ENCODE measurements around the gene SCYL1.
A peak's percentile ranks its signal among the peaks of the same experiment; 100 is the strongest.
"Not testable (repeated sequence)": the region's sequence is repeated elsewhere in the genome, so short reads cannot be mapped to it uniquely, and the experiment has no call there.

SCYL1 gene

GRCh38 chr11:65506772-65507505 lies 17.9 kb upstream of the SCYL1 start:
- Histone ChIP-seq H3K4me2 (ENCODE audit: low read length) (peak overlapping the region; percentile 95), H3K9ac (ENCODE audit: low read length) (no peak overlapping the region; the same call in 1 of the 2 replicates), H3K9me3 (ENCODE audit: insufficient read depth, low read length) (no peaks in the 10 kb centered on the region), H3K79me2 (ENCODE audit: low read length) (peaks cover 49% of the 10 kb centered on the region), H3K4me3 (ENCODE audit: low read length) (peak overlapping the region; percentile 83), H3K4me1 (ENCODE audit: low read length) (peaks cover 70% of the 10 kb centered on the region), H4K20me1 (ENCODE audit: insufficient read depth, low read length) (peaks cover 52% of the 10 kb centered on the region), H3K27ac (ENCODE audit: low read length) (peak overlapping the region; percentile 78), H2AFZ (ENCODE audit: low read depth, low read length) (no peak overlapping the region), H3K36me3 (replicated peaks; ENCODE audit: low read depth, low read length) (peaks cover 48% of the 10 kb centered on the region), H3K27me3 (ENCODE audit: low read depth, low read length) (no peaks in the 10 kb centered on the region)
- TF ChIP-seq CTCF (IDR thresholded peaks at IDR 0.05; ENCODE audit: low read depth, low read length) (no peak), EZH2phosphoT487 (IDR thresholded peaks at IDR 0.05; ENCODE audit: low read depth) (no peak)

- H3K36me3 ChIP-seq (replicated peaks; ENCODE audit: low read depth, low read length); H3K79me2 ChIP-seq (ENCODE audit: low read length); H3K27ac ChIP-seq (ENCODE audit: low read length); H3K9ac ChIP-seq (ENCODE audit: low read length); H3K9me3 ChIP-seq (ENCODE audit: insufficient read depth, low read length); H3K4me3 ChIP-seq (ENCODE audit: low read length); H3K4me2 ChIP-seq (ENCODE audit: low read length); H4K20me1 ChIP-seq (ENCODE audit: insufficient read depth, low read length); H3K27me3 ChIP-seq (ENCODE audit: low read depth, low read length); H2AFZ ChIP-seq (ENCODE audit: low read depth, low read length): not testable (repeated sequence)
- H3K4me1 ChIP-seq (ENCODE audit: low read length), result peaks cover 21% of the 10 kb centered on the region
Observed at GRCh38 chr11:65512311-65512710, 12.6 kb upstream of the SCYL1 start.

- Histone ChIP-seq H3K9ac (ENCODE audit: low read length) (no peak overlapping the region), H3K4me3 (ENCODE audit: low read length) (no peak overlapping the region), H3K27ac (ENCODE audit: low read length) (no peak overlapping the region), H3K4me1 (ENCODE audit: low read length) (no peaks in the 10 kb centered on the region), H3K9me3 (ENCODE audit: insufficient read depth, low read length) (no peaks in the 10 kb centered on the region), H2AFZ (ENCODE audit: low read depth, low read length) (no peak overlapping the region), H3K4me2 (ENCODE audit: low read length) (no peak overlapping the region), H3K79me2 (ENCODE audit: low read length) (no peaks in the 10 kb centered on the region), H3K27me3 (ENCODE audit: low read depth, low read length) (peaks cover 4% of the 10 kb centered on the region; the same call in 1 of the 2 replicates), H4K20me1 (ENCODE audit: insufficient read depth, low read length) (no peaks in the 10 kb centered on the region), H3K36me3 (replicated peaks; ENCODE audit: low read depth, low read length) (no peaks in the 10 kb centered on the region)
- no peak for TF ChIP-seq CTCF (IDR thresholded peaks at IDR 0.05; ENCODE audit: low read depth, low read length)
- TF ChIP-seq EZH2phosphoT487 (IDR thresholded peaks at IDR 0.05; ENCODE audit: low read depth), result no peak
Observed at GRCh38 chr11:65516135-65516968, 8.5 kb upstream of the SCYL1 start.

GRCh38 chr11:65518941-65519549 lies 5.8 kb upstream of the SCYL1 start:
- H3K27me3 ChIP-seq (ENCODE audit: low read depth, low read length); H3K36me3 ChIP-seq (replicated peaks; ENCODE audit: low read depth, low read length); H3K4me2 ChIP-seq (ENCODE audit: low read length); H3K9ac ChIP-seq (ENCODE audit: low read length); H3K9me3 ChIP-seq (ENCODE audit: insufficient read depth, low read length); H2AFZ ChIP-seq (ENCODE audit: low read depth, low read length); H4K20me1 ChIP-seq (ENCODE audit: insufficient read depth, low read length); H3K4me3 ChIP-seq (ENCODE audit: low read length); H3K27ac ChIP-seq (ENCODE audit: low read length); H3K79me2 ChIP-seq (ENCODE audit: low read length): not testable (repeated sequence)
- H3K4me1 ChIP-seq (ENCODE audit: low read length), result peaks cover 22% of the 10 kb centered on the region

- not testable (repeated sequence) for H3K9ac ChIP-seq (ENCODE audit: low read length)
Observed at GRCh38 chr11:65521777-65522521, 2.9 kb upstream of the SCYL1 start.

GRCh38 chr11:65522718-65523630 lies 1.9 kb upstream of the SCYL1 start:
- H3K9ac ChIP-seq (ENCODE audit: low read length), result peak overlapping the region; percentile 39; the same call in 1 of the 2 replicates
- H3K27ac ChIP-seq (ENCODE audit: low read length), result peak overlapping the region; percentile 55; the same call in 1 of the 2 replicates
- peak overlapping the region; percentile 88 for H3K4me2 ChIP-seq (ENCODE audit: low read length)
- H3K27me3 ChIP-seq (ENCODE audit: low read depth, low read length); H2AFZ ChIP-seq (ENCODE audit: low read depth, low read length); H3K9me3 ChIP-seq (ENCODE audit: insufficient read depth, low read length); H4K20me1 ChIP-seq (ENCODE audit: insufficient read depth, low read length): not testable (repeated sequence)
- H3K4me3 ChIP-seq (ENCODE audit: low read length), result peak overlapping the region; percentile 71
- peaks cover 37% of the 10 kb centered on the region for H3K4me1 ChIP-seq (ENCODE audit: low read length)
- H3K36me3 ChIP-seq (replicated peaks; ENCODE audit: low read depth, low read length), result peaks cover 16% of the 10 kb centered on the region
- H3K79me2 ChIP-seq (ENCODE audit: low read length), result peaks cover 15% of the 10 kb centered on the region

More at GRCh38 chr11:65521777-65522521, 2.9 kb upstream of the SCYL1 start:
- Histone ChIP-seq H3K4me2 (ENCODE audit: low read length) (peak overlapping the region; percentile 88), H3K79me2 (ENCODE audit: low read length) (peaks cover 15% of the 10 kb centered on the region), H3K4me1 (ENCODE audit: low read length) (peaks cover 37% of the 10 kb centered on the region)
- not testable (repeated sequence) for H2AFZ ChIP-seq (ENCODE audit: low read depth, low read length); H4K20me1 ChIP-seq (ENCODE audit: insufficient read depth, low read length); H3K27me3 ChIP-seq (ENCODE audit: low read depth, low read length); H3K36me3 ChIP-seq (replicated peaks; ENCODE audit: low read depth, low read length); H3K9me3 ChIP-seq (ENCODE audit: insufficient read depth, low read length); H3K27ac ChIP-seq (ENCODE audit: low read length); H3K4me3 ChIP-seq (ENCODE audit: low read length)

Data from OCI-LY3 (cell line).